Stimulated activated CD8-positive, alpha-beta memory T cell treated with anti-CD3 and anti-CD28 coated beads, Interleukin-15, amount 100 ng/mL, for 1 hour (primary cell): Measurements from ENCODE around the gene TULP3.

ENCODE experiments used
- DNase-seq: peaks from one replicate; pipeline ENCODE4 v3.0.0-alpha.2; 2020; ENCODE audit warnings: low read depth

TULP3 gene

GRCh38 chr12:2970744-2971143, 80.1 kb downstream of the TULP3 start:
- DNase-seq = no peak

GRCh38 chr12:2973566-2973965, 82.9 kb downstream of the TULP3 start:
- no peak for DNase-seq

- no peak for DNase-seq
These were observed 83.9 kb downstream of the TULP3 start for GRCh38 chr12:2974560-2974971.

- no peak for DNase-seq
These were observed 85.9 kb downstream of the TULP3 start for GRCh38 chr12:2976581-2976996.

GRCh38 chr12:2977776-2978175, 87.1 kb downstream of the TULP3 start:
- no peak for DNase-seq

- DNase-seq = no peak
These were observed 89.1 kb downstream of the TULP3 start for GRCh38 chr12:2979806-2980205.

GRCh38 chr12:2980630-2981029, 89.9 kb downstream of the TULP3 start:
- no peak for DNase-seq

- no peak for DNase-seq
These were observed 91.7 kb downstream of the TULP3 start for GRCh38 chr12:2982361-2982760.

- DNase-seq = no peak
These were observed 93.6 kb downstream of the TULP3 start for GRCh38 chr12:2984249-2984648.

- DNase-seq = no peak
These were observed 94.0 kb downstream of the TULP3 start for GRCh38 chr12:2984698-2985097.

GRCh38 chr12:2986876-2987275, 96.2 kb downstream of the TULP3 start:
- no peak for DNase-seq

GRCh38 chr12:2988494-2988893, 97.8 kb downstream of the TULP3 start:
- DNase-seq = no peak
